OCI-LY3 (cell line): ENCODE data around the gene SPRY4.
"Not testable (repeated sequence)": the region's sequence is repeated elsewhere in the genome, so short reads cannot be mapped to it uniquely, and the experiment has no call there.

Source experiments
- H2AFZ ChIP-seq: fragments of 200-600, 300-600 bp; shearing (Covaris generic); 2 replicates; pipeline ENCODE4 v1.6.0; 2014; ENCODE audit warnings: antibody characterized with exemption, low read depth, low read length
- H3K27ac ChIP-seq: fragments of 200-600, 300-600 bp; sonication (generic); 2 replicates; pipeline ENCODE4 v1.5.1; 2014; ENCODE audit warnings: mild to moderate bottlenecking, low read length, moderate library complexity, mixed read lengths
- H3K27me3 ChIP-seq: fragments of 200-600, 300-600 bp; sonication (generic); 2 replicates; pipeline ENCODE4 v1.6.1; 2014; ENCODE audit warnings: low read depth, low read length, mixed read lengths
- H3K36me3 ChIP-seq: fragments of 200-600, 300-600 bp; sonication (generic); replicated peaks from 2 replicates; pipeline ENCODE3; 2014; ENCODE audit warnings: low read depth, low read length, mixed read lengths
- H3K4me1 ChIP-seq: fragments of 300-600, 200-600 bp; sonication (generic); 2 replicates; pipeline ENCODE4 v1.6.1; 2014; ENCODE audit warnings: low read length, mixed read lengths
- H3K4me2 ChIP-seq: fragments of 200-600, 300-600 bp; sonication (generic); 2 replicates; pipeline ENCODE4 v1.6.1; 2014; ENCODE audit warnings: low read length, mixed read lengths
- H3K4me3 ChIP-seq: fragments of 300-600, 200-600 bp; sonication (generic); 2 replicates; pipeline ENCODE4 v1.5.1; 2014; ENCODE audit warnings: antibody characterized with exemption, mild to moderate bottlenecking, low read length, moderate library complexity
- H3K79me2 ChIP-seq: fragments of 300-600, 200-600 bp; shearing (Covaris generic); 2 replicates; pipeline ENCODE4 v1.6.1; 2014; ENCODE audit warnings: mild to moderate bottlenecking, low read length, mixed read lengths
- H3K9ac ChIP-seq: fragments of 300-600, 200-600 bp; shearing (Covaris generic); 2 replicates; pipeline ENCODE4 v1.6.0; 2014; ENCODE audit warnings: mild to moderate bottlenecking, low read length, moderate library complexity
- H3K9me3 ChIP-seq: fragments of 200-600, 300-600 bp; shearing (Covaris generic); 2 replicates; pipeline ENCODE4 v1.6.1; 2014; ENCODE audit warnings: low read length, mixed read lengths; ENCODE audit not compliant: insufficient read depth
- H4K20me1 ChIP-seq: fragments of 200-600, 300-600 bp; sonication (generic); 2 replicates; pipeline ENCODE4 v1.6.1; 2016; ENCODE audit warnings: low read length, mixed read lengths; ENCODE audit not compliant: insufficient read depth
- EZH2phosphoT487 ChIP-seq: fragments of 200-600 bp; shearing (Covaris generic); IDR thresholded peaks from 2 replicates; pipeline ENCODE4 v1.6.1; 2018; ENCODE audit warnings: antibody characterized with exemption, mixed run types, low read depth
- TF ChIP-seq, protein P1 (sequence below): fragments of 200-600, 300-600 bp; sonication (generic); IDR thresholded peaks from 2 replicates; pipeline ENCODE4 v1.5.1; 2014; ENCODE audit warnings: antibody characterized with exemption, low read length, low read depth

The SPRY4 gene

DNA sequence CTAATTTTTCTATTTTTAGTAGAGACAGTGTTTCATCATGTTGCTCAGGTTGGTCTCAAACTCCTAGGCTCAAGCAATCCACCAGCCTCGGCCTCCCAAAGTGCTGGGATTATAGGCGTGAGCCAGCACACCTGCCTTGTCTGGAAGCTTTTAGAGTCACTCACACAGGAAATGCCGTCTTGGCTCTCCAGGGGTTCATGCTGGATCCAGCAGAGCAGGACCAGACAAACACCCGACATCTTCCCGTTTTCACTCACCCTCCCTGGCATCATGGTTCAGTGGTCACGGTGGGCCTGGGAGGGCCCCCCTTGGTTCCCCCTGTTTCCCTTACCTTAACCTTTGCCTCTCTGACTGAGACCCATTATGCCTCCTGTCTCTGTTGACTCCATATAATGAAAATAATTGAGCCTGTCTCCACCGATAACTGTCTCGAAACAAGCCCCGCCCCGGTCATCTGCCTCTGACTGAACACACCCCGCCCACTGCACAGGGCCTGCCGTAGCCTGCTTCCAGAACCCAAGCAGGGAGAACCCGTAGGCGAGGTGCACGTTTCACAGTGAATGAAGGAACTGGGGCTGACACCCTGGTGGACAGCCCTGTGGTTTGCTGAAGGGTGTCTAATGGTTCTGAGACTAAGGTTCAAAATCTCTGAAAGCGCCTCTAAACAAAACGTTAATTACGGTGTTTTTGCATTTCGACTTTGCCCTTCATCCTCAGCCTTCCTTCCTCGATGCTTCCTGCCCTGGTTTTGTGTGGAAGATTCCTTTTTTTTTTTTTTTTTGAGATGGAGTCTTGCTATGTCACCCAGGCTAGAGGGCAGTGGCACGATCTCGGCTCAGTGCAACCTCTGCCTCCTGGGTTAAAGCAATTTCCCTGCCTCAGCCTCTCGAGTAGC is 39.7 kb upstream of the SPRY4 start:
- H2AFZ ChIP-seq = peak overlapping the region; percentile 79; the same call in 1 of the 2 replicates
- H3K4me3 ChIP-seq = peak overlapping the region; percentile 71
- TF ChIP-seq, protein P1, sequence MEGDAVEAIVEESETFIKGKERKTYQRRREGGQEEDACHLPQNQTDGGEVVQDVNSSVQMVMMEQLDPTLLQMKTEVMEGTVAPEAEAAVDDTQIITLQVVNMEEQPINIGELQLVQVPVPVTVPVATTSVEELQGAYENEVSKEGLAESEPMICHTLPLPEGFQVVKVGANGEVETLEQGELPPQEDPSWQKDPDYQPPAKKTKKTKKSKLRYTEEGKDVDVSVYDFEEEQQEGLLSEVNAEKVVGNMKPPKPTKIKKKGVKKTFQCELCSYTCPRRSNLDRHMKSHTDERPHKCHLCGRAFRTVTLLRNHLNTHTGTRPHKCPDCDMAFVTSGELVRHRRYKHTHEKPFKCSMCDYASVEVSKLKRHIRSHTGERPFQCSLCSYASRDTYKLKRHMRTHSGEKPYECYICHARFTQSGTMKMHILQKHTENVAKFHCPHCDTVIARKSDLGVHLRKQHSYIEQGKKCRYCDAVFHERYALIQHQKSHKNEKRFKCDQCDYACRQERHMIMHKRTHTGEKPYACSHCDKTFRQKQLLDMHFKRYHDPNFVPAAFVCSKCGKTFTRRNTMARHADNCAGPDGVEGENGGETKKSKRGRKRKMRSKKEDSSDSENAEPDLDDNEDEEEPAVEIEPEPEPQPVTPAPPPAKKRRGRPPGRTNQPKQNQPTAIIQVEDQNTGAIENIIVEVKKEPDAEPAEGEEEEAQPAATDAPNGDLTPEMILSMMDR = no peak
- TF ChIP-seq EZH2phosphoT487 = no peak
- H3K79me2 ChIP-seq = no peaks in the 10 kb centered on the region
- no peaks in the 10 kb centered on the region for H3K36me3 ChIP-seq
- H3K27me3 ChIP-seq = no peaks in the 10 kb centered on the region
- peak overlapping the region; percentile 88 for H3K4me2 ChIP-seq
- no peaks in the 10 kb centered on the region for H4K20me1 ChIP-seq
- peak overlapping the region; percentile 51 for H3K9ac ChIP-seq
- H3K4me1 ChIP-seq = peaks cover 38% of the 10 kb centered on the region
- no peaks in the 10 kb centered on the region for H3K9me3 ChIP-seq
- peak overlapping the region; percentile 4; the same call in 1 of the 2 replicates for H3K27ac ChIP-seq

DNA sequence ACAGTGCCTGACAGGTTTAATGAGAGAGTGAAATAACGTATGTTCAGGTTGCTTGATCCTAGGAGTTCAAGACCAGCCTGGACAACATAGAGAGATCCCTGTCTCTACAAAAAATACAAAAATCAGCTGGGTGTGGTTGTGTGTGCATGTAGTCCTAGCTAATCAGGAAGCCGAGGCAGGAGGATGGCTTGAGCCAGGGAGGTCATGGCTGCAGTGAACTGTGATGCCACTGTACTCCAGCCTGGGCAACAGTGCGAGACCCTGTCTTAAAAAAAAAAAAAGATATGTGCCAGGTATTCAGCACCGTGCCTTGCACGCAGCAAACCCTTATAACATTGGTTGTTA is 38.8 kb upstream of the SPRY4 start:
- Histone ChIP-seq H3K27ac (no peak overlapping the region), H3K4me2 (peak overlapping the region; percentile 88; the same call in 1 of the 2 replicates), H3K4me1 (peaks cover 38% of the 10 kb centered on the region), H4K20me1 (no peaks in the 10 kb centered on the region), H3K9ac (no peak overlapping the region), H2AFZ (no peak overlapping the region), H3K9me3 (no peaks in the 10 kb centered on the region), H3K36me3 (no peaks in the 10 kb centered on the region), H3K79me2 (no peaks in the 10 kb centered on the region), H3K4me3 (no peak overlapping the region), H3K27me3 (no peaks in the 10 kb centered on the region)
- TF ChIP-seq EZH2phosphoT487 = no peak
- TF ChIP-seq, protein P1 = no peak

DNA sequence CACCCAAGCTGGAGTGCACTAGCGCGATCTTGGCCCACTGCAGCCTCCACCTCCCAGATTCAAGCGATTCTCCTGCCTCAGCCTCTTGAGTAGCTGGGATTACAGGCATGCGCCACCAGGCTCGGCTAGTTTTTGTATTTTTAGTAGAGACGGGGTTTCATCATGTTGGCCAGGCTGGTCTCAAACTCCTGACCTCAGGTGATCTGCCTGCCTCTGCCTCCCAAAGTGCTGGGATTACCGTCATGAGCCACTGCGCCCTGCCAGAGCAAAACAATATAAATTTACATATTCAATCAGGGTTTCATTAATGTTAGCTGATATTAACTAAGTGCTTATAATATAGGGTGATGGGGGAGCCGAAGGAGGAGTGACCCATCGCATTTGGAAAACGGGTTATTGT is 37.4 kb upstream of the SPRY4 start:
- not testable (repeated sequence) for H3K9me3 ChIP-seq, H3K27me3 ChIP-seq, H3K4me3 ChIP-seq, H3K27ac ChIP-seq, H4K20me1 ChIP-seq, H2AFZ ChIP-seq, H3K4me2 ChIP-seq, H3K9ac ChIP-seq, H3K36me3 ChIP-seq, H3K79me2 ChIP-seq
- peaks cover 50% of the 10 kb centered on the region for H3K4me1 ChIP-seq

DNA sequence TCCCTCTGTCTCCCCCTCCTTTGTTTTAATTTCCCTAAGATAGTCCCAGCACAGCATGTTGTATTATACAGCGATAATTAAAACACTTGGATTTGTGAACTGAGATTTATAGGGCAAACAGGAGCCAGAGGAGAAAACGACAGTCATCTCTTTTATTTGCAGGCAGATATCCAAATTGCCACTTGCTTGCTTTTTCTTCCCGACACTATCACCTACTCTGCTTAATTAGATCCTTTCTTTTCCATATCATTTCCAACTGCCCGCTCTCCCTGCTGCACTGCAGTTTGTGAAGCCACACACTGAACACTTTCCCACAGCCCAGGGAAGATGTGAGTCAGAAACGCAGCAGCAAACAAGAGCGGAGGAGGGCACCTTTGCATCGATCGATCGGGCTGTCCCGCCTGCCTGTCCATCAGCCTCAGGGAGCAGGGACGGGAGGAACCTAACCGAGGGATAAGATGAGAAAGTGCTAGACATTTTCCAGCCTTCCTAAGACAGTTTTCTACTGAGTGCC is 35.8 kb upstream of the SPRY4 start:
- Histone ChIP-seq H4K20me1 (no peaks in the 10 kb centered on the region), H3K36me3 (no peaks in the 10 kb centered on the region), H3K79me2 (no peaks in the 10 kb centered on the region), H3K4me1 (peaks cover 48% of the 10 kb centered on the region), H3K27me3 (peaks cover 6% of the 10 kb centered on the region; the same call in 1 of the 2 replicates), H2AFZ (no peak overlapping the region), H3K9ac (no peak overlapping the region), H3K9me3 (no peaks in the 10 kb centered on the region), H3K4me3 (no peak overlapping the region), H3K4me2 (no peak overlapping the region), H3K27ac (no peak overlapping the region)
- no peak for TF ChIP-seq EZH2phosphoT487
- TF ChIP-seq, protein P1 = no peak
